Measurements from ENCODE around the gene ITGAV. TPM values are rescaled to one million over a fixed set of nuclear protein-coding genes. Genes with fewer than 3 reads are reported as not detected.

The ITGAV gene
- total RNA-seq, 2 experiments from 2014 or later, result 2.9 to 3.7 TPM

GRCh38 chr2:186632417-186632816, 42.6 kb downstream of the ITGAV start:
- no peaks in the 10 kb centered on the region for H3K9me3 ChIP-seq (ENCODE audit: control insufficient read depth in 1 of 2, insufficient read depth in 1 of 2, low read length in 2 of 2)
- H3K4me3 ChIP-seq (ENCODE audit: low read length), result no peak overlapping the region
- no peak overlapping the region for H3K27ac Mint-ChIP-seq
- H3K36me3 Mint-ChIP-seq (ENCODE audit: low read depth), result peaks cover under 1% of the 10 kb centered on the region
- H3K27ac ChIP-seq (ENCODE audit: low read depth in 1 of 2, low read length in 2 of 2), result no peak overlapping the region
- no peak for TF ChIP-seq CTCF (IDR thresholded peaks at IDR 0.05)
- H3K27me3 ChIP-seq (ENCODE audit: control insufficient read depth in 1 of 2, insufficient read depth in 2 of 2, low read length in 2 of 2), result no peaks in the 10 kb centered on the region
- no peaks in the 10 kb centered on the region for H3K9me3 Mint-ChIP-seq
- no peak overlapping the region for H3K4me3 Mint-ChIP-seq
- no peaks in the 10 kb centered on the region for H3K36me3 ChIP-seq (ENCODE audit: insufficient read depth, low read length)
- ChIA-PET CTCF (no interaction called here), POLR2A (no interaction called here)
- intact Hi-C loops (cut with DNase I, micrococcal nuclease), result no loop called here
- no peaks in the 10 kb centered on the region for H3K4me1 Mint-ChIP-seq (ENCODE audit: low read depth)
- DNase-seq (no peak), ATAC-seq (ENCODE audit: poor library complexity) (no peak)
- no peaks in the 10 kb centered on the region for H3K4me1 ChIP-seq (ENCODE audit: insufficient read depth, low read length)
- H3K27me3 Mint-ChIP-seq, result no peaks in the 10 kb centered on the region

GRCh38 chr2:186634701-186635100, 44.8 kb downstream of the ITGAV start:
- ChIA-PET POLR2A (no interaction called here), CTCF (interaction anchor here (1.3 kb wide), 1 partner anchor 12 kb away, joined by 3 read pairs; no protein-coding TSS in a partner anchor)
- Mint-ChIP-seq H3K9me3 (no peaks in the 10 kb centered on the region), H3K27me3 (no peaks in the 10 kb centered on the region), H3K27ac (no peak overlapping the region), H3K36me3 (ENCODE audit: low read depth) (peaks cover 11% of the 10 kb centered on the region), H3K4me1 (ENCODE audit: low read depth) (no peaks in the 10 kb centered on the region), H3K4me3 (no peak overlapping the region)
- DNase-seq (no peak), ATAC-seq (ENCODE audit: poor library complexity) (no peak)
- Histone ChIP-seq H3K27me3 (ENCODE audit: control insufficient read depth in 1 of 2, insufficient read depth in 2 of 2, low read length in 2 of 2) (no peaks in the 10 kb centered on the region), H3K4me3 (ENCODE audit: low read length) (no peak overlapping the region), H3K27ac (ENCODE audit: low read depth in 1 of 2, low read length in 2 of 2) (no peak overlapping the region), H3K36me3 (ENCODE audit: insufficient read depth, low read length) (no peaks in the 10 kb centered on the region), H3K9me3 (ENCODE audit: control insufficient read depth in 1 of 2, insufficient read depth in 1 of 2, low read length in 2 of 2) (no peaks in the 10 kb centered on the region), H3K4me1 (ENCODE audit: insufficient read depth, low read length) (no peaks in the 10 kb centered on the region)
- intact Hi-C loops (cut with DNase I, micrococcal nuclease), result no loop called here
- TF ChIP-seq CTCF (IDR thresholded peaks at IDR 0.05), result no peak

GRCh38 chr2:186636800-186637496, 47.1 kb downstream of the ITGAV start:
- H3K4me3 Mint-ChIP-seq, result no peak overlapping the region
- intact Hi-C loops (cut with DNase I, micrococcal nuclease), result no loop called here
- no peaks in the 10 kb centered on the region for H3K27me3 ChIP-seq (ENCODE audit: control insufficient read depth in 1 of 2, insufficient read depth in 2 of 2, low read length in 2 of 2)
- H3K4me1 Mint-ChIP-seq (ENCODE audit: low read depth), result no peaks in the 10 kb centered on the region
- TF ChIP-seq CTCF (IDR thresholded peaks at IDR 0.05), result no peak
- POLR2A ChIA-PET, result no interaction called here
- H3K27me3 Mint-ChIP-seq, result no peaks in the 10 kb centered on the region
- no peak overlapping the region for H3K27ac ChIP-seq (ENCODE audit: low read depth in 1 of 2, low read length in 2 of 2)
- CTCF ChIA-PET, result no interaction called here
- ATAC-seq (ENCODE audit: poor library complexity) (no peak), DNase-seq (no peak)
- no peak overlapping the region for H3K27ac Mint-ChIP-seq
- no peaks in the 10 kb centered on the region for H3K9me3 ChIP-seq (ENCODE audit: control insufficient read depth in 1 of 2, insufficient read depth in 1 of 2, low read length in 2 of 2)
- no peaks in the 10 kb centered on the region for H3K4me1 ChIP-seq (ENCODE audit: insufficient read depth, low read length)
- H3K9me3 Mint-ChIP-seq, result no peaks in the 10 kb centered on the region
- no peak overlapping the region for H3K4me3 ChIP-seq (ENCODE audit: low read length)
- H3K36me3 ChIP-seq (ENCODE audit: insufficient read depth, low read length), result no peaks in the 10 kb centered on the region
- peaks cover 23% of the 10 kb centered on the region for H3K36me3 Mint-ChIP-seq (ENCODE audit: low read depth)

Measured in CD4-positive, alpha-beta T cell (primary cell).